ENCODE results near the gene ZCCHC18. TPM values are rescaled to one million over a fixed set of nuclear protein-coding genes. Genes with fewer than 3 reads are reported as not detected.
"Not testable (repeated sequence)": the region's sequence is repeated elsewhere in the genome, so short reads cannot be mapped to it uniquely, and the experiment has no call there.

The ZCCHC18 gene
- 1 to 10 TPM in 2 of 4 donors, under 1 TPM in 2; 0.31 to 5.0 (median 1.0) TPM for total RNA-seq

DNA sequence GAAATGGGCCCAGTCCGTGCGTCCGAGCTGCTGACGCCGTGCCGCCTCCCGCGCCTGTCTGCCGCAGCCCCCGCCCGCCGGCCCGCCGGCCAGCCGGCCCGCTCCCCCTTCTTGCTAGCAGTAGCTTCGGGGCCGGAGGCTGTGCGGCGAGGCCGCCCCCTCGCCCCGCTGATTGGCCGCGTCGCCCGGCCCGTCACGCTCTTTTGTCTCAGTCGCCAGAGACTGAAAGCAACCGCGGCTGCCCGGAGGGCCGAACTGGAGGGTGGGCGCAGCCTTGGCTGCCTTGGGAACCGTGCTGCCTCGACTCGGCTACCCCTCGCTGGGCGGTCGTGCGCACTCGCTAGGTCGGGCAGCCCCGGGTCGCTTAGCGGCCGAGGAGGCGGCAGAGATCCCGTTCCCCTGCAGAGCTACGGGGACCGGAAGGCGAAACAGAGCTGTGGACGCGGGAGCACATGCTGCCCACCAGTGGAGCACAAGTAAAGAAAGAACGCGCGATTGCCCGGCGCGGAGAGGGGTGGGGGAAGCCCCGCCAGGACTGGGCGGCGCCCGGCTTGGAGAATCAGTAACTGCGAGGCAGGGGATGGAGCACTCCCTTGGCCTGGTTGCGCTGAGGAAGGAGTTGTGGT lies at the start of gene ZCCHC18:
Gene ZCCHC18, plus strand, starts transcription at position 198 of the 626 bp plus-strand sequence. CDS start 1,589 bp downstream, outside the sequence.
- ATAC-seq (ENCODE audit: low FRiP score) = peak; percentile 80
- no peak for TF ChIP-seq CTCF (IDR thresholded peaks at IDR 0.05)
- no peak for DNase-seq (ENCODE audit: low spot score)

GRCh38 chrX:104062636-104063035 lies 49.7 kb upstream of the ZCCHC18 start:
- not testable (repeated sequence) for ATAC-seq (ENCODE audit: low FRiP score); DNase-seq (ENCODE audit: low spot score)

- peak; percentile 75 for ATAC-seq (ENCODE audit: low FRiP score)
- not testable (repeated sequence) for DNase-seq (ENCODE audit: low spot score)
Observed at GRCh38 chrX:104075778-104076445, 36.4 kb upstream of the ZCCHC18 start, which contains the start of gene TMSB15C. Gene TMSB15C (minus strand): TSS chrX:104076236.

GRCh38 chrX:104077854-104078253 lies 34.5 kb upstream of the ZCCHC18 start:
- not testable (repeated sequence) for DNase-seq (ENCODE audit: low spot score); ATAC-seq (ENCODE audit: low FRiP score)

- TF ChIP-seq CTCF (IDR thresholded peaks at IDR 0.05) = no peak
- ATAC-seq (ENCODE audit: low FRiP score) (no peak), DNase-seq (ENCODE audit: low spot score) (no peak)
Observed at GRCh38 chrX:104084063-104084462, 28.3 kb upstream of the ZCCHC18 start.

DNA sequence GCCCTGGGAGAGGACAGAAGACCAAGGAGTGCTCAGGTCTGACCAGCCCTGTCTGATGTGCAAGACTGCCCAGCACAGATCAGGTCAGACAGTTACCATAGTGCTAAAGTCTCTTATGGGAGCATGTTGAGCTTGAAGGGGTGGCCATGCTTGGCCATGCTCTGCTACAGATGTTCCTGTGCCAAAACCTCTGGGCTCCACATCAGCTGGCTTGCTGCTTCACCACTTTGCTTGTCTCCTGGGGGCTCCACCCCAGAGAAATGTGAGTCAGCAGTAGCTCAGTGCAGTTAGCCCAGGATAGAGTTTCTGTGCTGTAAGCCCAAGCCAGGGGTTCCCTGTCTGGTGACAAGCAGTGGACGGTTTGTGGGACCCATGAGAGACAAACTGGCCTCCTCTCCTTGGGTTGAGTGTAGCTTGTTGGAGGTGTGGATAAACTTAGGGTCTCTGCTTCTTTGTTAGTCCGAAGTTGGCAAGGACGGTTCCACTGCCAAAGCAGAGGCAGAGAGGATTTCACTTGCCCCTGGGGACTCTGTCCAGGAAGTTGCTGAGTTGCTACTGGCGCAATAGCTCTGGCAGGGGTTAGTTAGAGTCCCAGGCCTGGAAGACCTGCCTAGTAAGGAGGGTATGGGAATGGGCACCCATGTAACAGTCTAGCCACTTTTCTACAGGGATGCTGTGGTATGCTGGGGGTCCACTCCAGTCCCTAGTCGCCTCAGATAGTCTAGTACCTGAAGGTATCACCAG lies 27.6 kb upstream of the ZCCHC18 start:
- no peak for DNase-seq (ENCODE audit: low spot score)
- TF ChIP-seq CTCF (IDR thresholded peaks at IDR 0.05) = no peak
- ATAC-seq (ENCODE audit: low FRiP score) = no peak

DNA sequence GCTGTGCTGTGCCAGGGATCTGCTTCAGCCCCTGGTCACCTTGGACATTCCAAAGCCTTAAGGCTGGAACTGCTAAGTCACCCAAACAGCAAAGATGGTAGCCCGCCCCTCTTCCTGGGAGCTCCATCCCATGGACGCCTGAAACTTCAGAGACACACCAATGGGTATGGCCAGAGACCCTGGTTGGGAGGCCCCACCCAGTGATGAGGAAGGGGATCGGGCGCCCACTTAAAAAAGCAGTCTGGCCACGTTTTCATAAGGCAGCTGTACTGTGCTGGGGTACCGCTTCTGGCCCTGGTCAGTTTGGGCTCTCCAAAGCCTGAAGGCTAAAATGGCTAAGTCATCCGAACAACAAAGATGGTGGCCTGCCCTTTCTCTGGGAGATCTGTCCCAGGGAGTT lies 26.8 kb upstream of the ZCCHC18 start:
- no peak for DNase-seq (ENCODE audit: low spot score)
- no peak for TF ChIP-seq CTCF (IDR thresholded peaks at IDR 0.05)
- no peak for ATAC-seq (ENCODE audit: low FRiP score)

DNA sequence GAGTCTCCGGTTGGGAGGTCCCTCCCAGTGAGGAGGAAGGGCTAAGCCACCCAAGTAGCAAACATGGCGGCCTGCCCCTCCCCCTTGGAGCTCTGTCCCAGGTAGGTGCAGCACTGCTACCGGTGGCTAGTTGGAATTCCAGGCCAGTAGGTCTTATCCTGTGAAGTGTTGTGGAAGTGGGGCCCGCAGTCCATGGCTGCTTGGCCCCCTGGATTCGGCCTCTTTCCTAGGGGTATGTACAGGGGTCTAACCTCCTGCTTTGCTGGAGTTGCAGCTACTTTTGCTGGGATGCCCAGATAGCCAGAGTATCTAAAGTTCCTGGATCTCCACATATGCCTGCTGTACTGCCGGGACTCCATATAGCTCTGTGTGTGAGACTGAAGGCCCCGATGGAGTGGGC lies 26.4 kb upstream of the ZCCHC18 start:
- no peak for TF ChIP-seq CTCF (IDR thresholded peaks at IDR 0.05)
- ATAC-seq (ENCODE audit: low FRiP score) = no peak
- DNase-seq (ENCODE audit: low spot score) = no peak

Data from omental fat pad (tissue), 4 donors.